Uterus (tissue), 4 donors: Measurements from ENCODE around the gene SF3B4. TPM values are rescaled to one million over a fixed set of nuclear protein-coding genes. Genes with fewer than 3 reads are reported as not detected.
A peak's percentile ranks its signal among the peaks of the same experiment; 100 is the strongest.

ENCODE experiments used
- DNase-seq, 2 donors: peaks; one replicate each; pipeline ENCODE4 v3.0.0-alpha.2; 2019 to 2020
- H3K27ac ChIP-seq, 2 donors: fragments of 200-600 bp; sonication (generic); 1 replicate in 1 of 2; 2 replicates in 1 of 2; pipeline ENCODE4 v1.5.1; 2016 to 2018
- H3K27me3 ChIP-seq, 2 donors: fragments of 200-600 bp; sonication (generic); one replicate each; pipeline ENCODE4 v1.5.1; 2018 to 2019; ENCODE audit warnings: control low read depth in 1 of 2
- H3K36me3 ChIP-seq, 2 donors: fragments of 200-600 bp; sonication (generic); one replicate each; pipeline ENCODE4 v1.5.1; 2019; ENCODE audit warnings: control low read depth in 1 of 2
- H3K4me1 ChIP-seq, 2 donors: fragments of 200-600 bp; sonication (generic); one replicate each; pipeline ENCODE4 v1.5.1; 2018 to 2019; ENCODE audit warnings: control low read depth in 1 of 2
- H3K4me3 ChIP-seq, 2 donors: fragments of 200-600 bp; sonication (generic); 1 replicate in 1 of 2; 2 replicates in 1 of 2; pipeline ENCODE4 v1.5.1; 2018 to 2019; ENCODE audit warnings: mild to moderate bottlenecking in 1 of 2
- H3K9me3 ChIP-seq, 2 donors: fragments of 200-600 bp; sonication (generic); one replicate each; pipeline ENCODE4 v1.5.1; 2019; ENCODE audit warnings: control low read depth in 1 of 2
- CTCF ChIP-seq, 4 experiments: fragments of 200-600 bp in 2 of 4; fragments of 450-650 bp in 2 of 4; sonication (generic) in 2 of 4; IDR thresholded peaks; one replicate each; pipeline ENCODE4 v1.5.1; 2016 to 2019; ENCODE audit warnings: antibody characterized with exemption in 4 of 4, mild to moderate bottlenecking in 2 of 4, moderate library complexity in 1 of 4
- POLR2A ChIP-seq, 2 donors: fragments of 450-650 bp; IDR thresholded peaks; one replicate each; pipeline ENCODE4 v1.6.1; 2016; ENCODE audit warnings: antibody characterized with exemption in 2 of 2, mild to moderate bottlenecking in 1 of 2, moderate library complexity in 1 of 2
- intact Hi-C: fragments of 100-400 bp; cut with DNase I; formaldehyde crosslinking; loops from one replicate; pipeline ENCODE4 v1.15.1; 2023; ENCODE audit warnings: low total_unique reads
- total RNA-seq, 4 donors: library from RNA; depleted of rRNA in 3 of 4; stranded (reverse); fragments of >200 nt in 3 of 4; gene quantifications; one replicate each; pipeline versions ENCODE4 v1.1.0 to v1.2.4, GENCODE V29; 2014 to 2023
- donor health status: DM: yes; HTN: yes; CAD: no.

SF3B4 gene
- total RNA-seq, 4 donors from 2014 or later, result 10.9 to 64.6 (median 15.6) TPM

GRCh38 chr1:149929856-149930255, 2.3 kb upstream of the SF3B4 start:
- Histone ChIP-seq H3K4me3 (no peak overlapping the region), H3K36me3 (no peaks in the 10 kb centered on the region), H3K9me3 (no peaks in the 10 kb centered on the region), H3K27ac (peak overlapping the region in 1 of 2 donors; percentile 95), H3K27me3 (no peaks in the 10 kb centered on the region), H3K4me1 (peaks cover 9 to 16% of the 10 kb centered on the region in 2 donors)
- no peak for DNase-seq
- TF ChIP-seq CTCF (IDR thresholded peaks at IDR 0.05) (no peak), POLR2A (IDR thresholded peaks at IDR 0.05) (no peak)
- intact Hi-C loops, result no loop called here

- TF ChIP-seq POLR2A (IDR thresholded peaks at IDR 0.05) (no peak), CTCF (IDR thresholded peaks at IDR 0.05) (no peak)
- H3K4me3 ChIP-seq, result peak overlapping the region; percentile 84 to 98
- DNase-seq, result no peak
- H3K9me3 ChIP-seq, result no peaks in the 10 kb centered on the region
- no peaks in the 10 kb centered on the region for H3K36me3 ChIP-seq
- no peaks in the 10 kb centered on the region for H3K27me3 ChIP-seq
- intact Hi-C loops, result no loop called here
- peak overlapping the region; percentile 95 to 98 for H3K27ac ChIP-seq
- H3K4me1 ChIP-seq, result peaks cover 9 to 16% of the 10 kb centered on the region in 2 donors
Measured at GRCh38 chr1:149928401-149928724, 760 bp upstream of the SF3B4 start.

- intact Hi-C loops, result no loop called here
- H3K36me3 ChIP-seq, result no peaks in the 10 kb centered on the region
- no peaks in the 10 kb centered on the region for H3K27me3 ChIP-seq
- H3K4me3 ChIP-seq, result peak overlapping the region; percentile 84 to 98
- peak overlapping the region; percentile 95 to 98 for H3K27ac ChIP-seq
- TF ChIP-seq CTCF (IDR thresholded peaks at IDR 0.05) (no peak), POLR2A (IDR thresholded peaks at IDR 0.05) (no peak)
- no peaks in the 10 kb centered on the region for H3K9me3 ChIP-seq
- no peak for DNase-seq
- peaks cover 9 to 16% of the 10 kb centered on the region in 2 donors for H3K4me1 ChIP-seq
Measured at GRCh38 chr1:149927056-149927562, 494 bp downstream of the SF3B4 start.

GRCh38 chr1:149926296-149926695, 1.3 kb downstream of the SF3B4 start:
- DNase-seq, result no peak
- Histone ChIP-seq H3K4me3 (peak overlapping the region in 1 of 2 donors; percentile 84), H3K36me3 (no peaks in the 10 kb centered on the region), H3K4me1 (peaks cover 9 to 16% of the 10 kb centered on the region in 2 donors), H3K27me3 (no peaks in the 10 kb centered on the region), H3K27ac (no peak overlapping the region), H3K9me3 (no peaks in the 10 kb centered on the region)
- intact Hi-C loops, result no loop called here
- TF ChIP-seq CTCF (IDR thresholded peaks at IDR 0.05), result no peak
- no peak for TF ChIP-seq POLR2A (IDR thresholded peaks at IDR 0.05)

GRCh38 chr1:149925751-149926150, 1.9 kb downstream of the SF3B4 start:
- Histone ChIP-seq H3K4me1 (peaks cover 9 to 16% of the 10 kb centered on the region in 2 donors), H3K9me3 (no peaks in the 10 kb centered on the region), H3K36me3 (no peaks in the 10 kb centered on the region), H3K27me3 (no peaks in the 10 kb centered on the region), H3K27ac (no peak overlapping the region), H3K4me3 (no peak overlapping the region)
- intact Hi-C loops, result no loop called here
- TF ChIP-seq POLR2A (IDR thresholded peaks at IDR 0.05) (no peak), CTCF (IDR thresholded peaks at IDR 0.05) (no peak)
- DNase-seq, result no peak
